ENCODE data around the gene CHERP. TPM values are rescaled to one million over a fixed set of nuclear protein-coding genes. Genes with fewer than 3 reads are reported as not detected.
"Not testable (repeated sequence)": the region's sequence is repeated elsewhere in the genome, so short reads cannot be mapped to it uniquely, and the experiment has no call there.

CHERP gene
- polyA plus RNA-seq, 1 experiment = 4.0 TPM

DNA sequence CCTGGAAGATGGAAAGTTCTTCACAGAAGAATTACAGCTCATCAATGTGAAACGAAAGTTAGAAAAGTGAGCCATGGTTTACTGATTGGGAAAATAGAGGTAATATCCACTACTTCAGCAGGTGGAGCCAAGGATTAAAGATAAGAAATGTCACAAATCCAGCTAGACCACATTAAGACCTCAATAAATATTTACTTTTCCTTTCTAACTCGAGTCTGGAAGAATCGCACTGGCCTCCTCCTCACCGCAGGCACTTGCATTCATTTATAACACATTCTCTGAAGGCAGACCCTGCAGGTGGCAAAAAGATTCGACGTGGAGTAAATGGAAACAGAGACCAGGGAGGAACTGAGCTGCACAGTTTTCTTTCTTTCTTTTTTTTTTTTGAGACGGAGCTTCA is 22.6 kb upstream of the CHERP start:
- TF ChIP-seq, protein P1, sequence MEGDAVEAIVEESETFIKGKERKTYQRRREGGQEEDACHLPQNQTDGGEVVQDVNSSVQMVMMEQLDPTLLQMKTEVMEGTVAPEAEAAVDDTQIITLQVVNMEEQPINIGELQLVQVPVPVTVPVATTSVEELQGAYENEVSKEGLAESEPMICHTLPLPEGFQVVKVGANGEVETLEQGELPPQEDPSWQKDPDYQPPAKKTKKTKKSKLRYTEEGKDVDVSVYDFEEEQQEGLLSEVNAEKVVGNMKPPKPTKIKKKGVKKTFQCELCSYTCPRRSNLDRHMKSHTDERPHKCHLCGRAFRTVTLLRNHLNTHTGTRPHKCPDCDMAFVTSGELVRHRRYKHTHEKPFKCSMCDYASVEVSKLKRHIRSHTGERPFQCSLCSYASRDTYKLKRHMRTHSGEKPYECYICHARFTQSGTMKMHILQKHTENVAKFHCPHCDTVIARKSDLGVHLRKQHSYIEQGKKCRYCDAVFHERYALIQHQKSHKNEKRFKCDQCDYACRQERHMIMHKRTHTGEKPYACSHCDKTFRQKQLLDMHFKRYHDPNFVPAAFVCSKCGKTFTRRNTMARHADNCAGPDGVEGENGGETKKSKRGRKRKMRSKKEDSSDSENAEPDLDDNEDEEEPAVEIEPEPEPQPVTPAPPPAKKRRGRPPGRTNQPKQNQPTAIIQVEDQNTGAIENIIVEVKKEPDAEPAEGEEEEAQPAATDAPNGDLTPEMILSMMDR (IDR thresholded peaks at IDR 0.05; ENCODE audit: insufficient read depth, low read depth, low read length) = no peak
- Histone ChIP-seq H3K36me3 (ENCODE audit: control insufficient read depth, insufficient read depth, low read length) (peaks cover 28% of the 10 kb centered on the region), H3K27me3 (ENCODE audit: control insufficient read depth, insufficient read depth, low read length) (no peaks in the 10 kb centered on the region), H3K4me3 (ENCODE audit: low read depth, low read length) (no peak overlapping the region)
- no peak for DNase-seq (ENCODE audit: low read depth)
- CTCF ChIA-PET = no interaction called here
- POLR2A ChIA-PET = no interaction called here

DNA sequence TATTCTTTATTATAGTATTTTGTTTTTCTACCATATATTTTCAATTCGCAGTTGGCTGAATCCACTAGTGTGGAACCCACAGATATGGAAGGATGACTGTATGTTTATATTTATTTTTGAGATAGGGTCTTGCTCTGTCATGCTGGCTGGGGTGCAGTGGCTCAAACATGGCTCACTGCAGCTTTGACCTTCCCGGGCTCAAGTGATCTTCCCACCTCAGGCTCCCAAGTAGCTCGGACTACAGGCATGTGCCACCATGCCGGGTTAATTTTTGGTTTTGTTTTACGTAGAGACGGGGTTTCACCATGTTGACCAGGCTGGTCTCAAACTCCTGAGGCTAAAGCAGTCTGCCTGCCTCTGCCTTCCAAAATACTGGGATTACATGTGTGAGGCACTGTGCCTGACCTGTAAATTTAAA is 20.4 kb upstream of the CHERP start:
- Histone ChIP-seq H3K27me3 (ENCODE audit: control insufficient read depth, insufficient read depth, low read length) (no peaks in the 10 kb centered on the region), H3K36me3 (ENCODE audit: control insufficient read depth, insufficient read depth, low read length) (peaks cover 23% of the 10 kb centered on the region), H3K4me3 (ENCODE audit: low read depth, low read length) (no peak overlapping the region)
- ChIA-PET POLR2A (no interaction called here), CTCF (no interaction called here)
- TF ChIP-seq, protein P1 (IDR thresholded peaks at IDR 0.05; ENCODE audit: insufficient read depth, low read depth, low read length) = no peak
- DNase-seq (ENCODE audit: low read depth) = no peak

DNA sequence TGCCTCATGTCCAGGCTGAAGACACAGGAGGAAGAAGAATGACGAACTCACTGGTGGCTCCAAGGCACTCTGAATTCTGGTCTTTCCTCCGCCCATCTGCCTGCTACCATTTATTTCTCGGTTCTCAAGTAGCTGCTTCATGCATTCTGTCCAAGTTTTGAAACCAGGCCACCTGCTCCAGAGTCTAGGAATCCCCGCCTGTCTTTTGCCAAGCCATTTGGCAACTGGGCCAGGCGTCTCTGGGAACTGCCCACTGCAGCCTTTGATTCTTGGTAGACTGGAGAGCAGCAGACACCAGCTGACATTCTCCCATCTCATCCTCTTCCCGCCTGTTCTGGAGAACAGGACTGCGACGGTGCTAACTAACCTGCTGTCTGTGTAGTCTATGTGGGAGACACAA is 19.1 kb upstream of the CHERP start:
- H3K27me3 ChIP-seq (ENCODE audit: control insufficient read depth, insufficient read depth, low read length) = no peaks in the 10 kb centered on the region
- ChIA-PET POLR2A (no interaction called here), CTCF (no interaction called here)
- DNase-seq (ENCODE audit: low read depth) = no peak
- H3K36me3 ChIP-seq (ENCODE audit: control insufficient read depth, insufficient read depth, low read length) = peaks cover 23% of the 10 kb centered on the region
- TF ChIP-seq, protein P1 (IDR thresholded peaks at IDR 0.05; ENCODE audit: insufficient read depth, low read depth, low read length) = no peak
- H3K4me3 ChIP-seq (ENCODE audit: low read depth, low read length) = no peak overlapping the region

DNA sequence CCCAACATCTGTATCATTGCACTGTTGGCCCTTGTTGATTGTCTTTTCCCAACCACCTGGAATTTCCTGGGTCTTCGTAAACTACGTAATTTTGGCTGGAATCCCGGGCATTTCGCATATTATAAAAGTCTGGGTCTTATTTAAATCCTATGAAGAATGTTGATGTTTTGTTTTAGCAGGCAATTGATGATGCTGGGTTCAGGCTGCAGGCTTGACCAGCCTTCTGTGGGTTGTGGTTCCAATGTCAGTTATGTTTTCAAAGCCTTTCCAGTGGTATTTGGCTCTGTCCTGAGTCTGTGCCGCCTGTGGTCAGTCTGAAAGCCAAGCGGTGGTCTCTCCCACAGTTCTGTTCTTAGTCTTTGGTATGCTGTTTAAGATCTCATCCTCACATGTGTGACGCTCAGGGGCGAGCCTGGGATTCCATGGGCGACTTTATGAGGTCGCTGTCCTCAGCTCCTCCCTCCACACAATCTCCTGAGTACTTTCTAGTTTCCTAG is 17.6 kb upstream of the CHERP start:
- no peak for DNase-seq (ENCODE audit: low read depth)
- TF ChIP-seq, protein P1 (IDR thresholded peaks at IDR 0.05; ENCODE audit: insufficient read depth, low read depth, low read length) = no peak
- H3K27me3 ChIP-seq (ENCODE audit: control insufficient read depth, insufficient read depth, low read length) = no peaks in the 10 kb centered on the region
- CTCF ChIA-PET = no interaction called here
- no peak overlapping the region for H3K4me3 ChIP-seq (ENCODE audit: low read depth, low read length)
- POLR2A ChIA-PET = no interaction called here
- peaks cover 29% of the 10 kb centered on the region for H3K36me3 ChIP-seq (ENCODE audit: control insufficient read depth, insufficient read depth, low read length)

DNA sequence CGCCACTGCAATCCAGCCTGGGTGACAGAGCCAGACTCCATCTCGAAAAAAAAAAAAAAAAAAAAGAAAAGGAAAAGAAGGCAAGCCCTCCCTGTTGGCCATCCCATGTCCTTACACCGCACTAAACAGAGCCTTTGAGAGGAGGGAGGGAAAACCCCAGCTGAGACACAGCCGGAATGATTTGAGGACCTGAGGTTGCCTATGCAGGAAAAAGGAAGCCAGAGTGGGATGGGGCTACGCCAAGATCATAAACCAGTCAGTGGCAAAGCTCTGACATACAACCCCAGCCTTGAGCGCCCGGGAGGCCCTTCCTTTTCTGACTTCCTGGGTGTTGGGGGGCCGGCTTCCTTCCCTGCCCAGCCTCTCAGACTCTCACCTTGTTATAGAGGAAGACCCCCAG is 12.5 kb upstream of the CHERP start:
- Histone ChIP-seq H3K36me3 (ENCODE audit: control insufficient read depth, insufficient read depth, low read length) (peaks cover 28% of the 10 kb centered on the region), H3K4me3 (ENCODE audit: low read depth, low read length) (no peak overlapping the region), H3K27me3 (ENCODE audit: control insufficient read depth, insufficient read depth, low read length) (no peaks in the 10 kb centered on the region)
- TF ChIP-seq, protein P1 (IDR thresholded peaks at IDR 0.05; ENCODE audit: insufficient read depth, low read depth, low read length) = no peak
- ChIA-PET POLR2A (no interaction called here), CTCF (no interaction called here)
- no peak for DNase-seq (ENCODE audit: low read depth)

DNA sequence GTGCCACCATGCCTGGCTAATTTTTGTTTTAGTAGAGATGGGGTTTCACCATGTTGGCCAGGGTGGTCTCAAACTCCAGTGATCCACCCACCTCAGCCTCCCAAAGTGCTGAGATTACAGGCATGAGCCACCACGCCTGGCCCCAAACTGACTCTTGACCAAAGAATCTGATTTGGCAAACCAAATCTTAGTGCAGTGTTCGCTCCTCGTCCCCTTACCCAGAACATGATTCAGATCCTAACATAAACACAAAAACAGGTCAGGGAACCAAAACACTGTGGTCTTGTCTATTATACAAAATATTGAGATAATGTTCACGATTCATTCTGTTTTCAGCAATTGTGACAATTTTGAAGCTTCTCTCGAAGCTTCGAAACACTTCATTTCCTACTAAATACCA is 9.7 kb upstream of the CHERP start:
- H3K36me3 ChIP-seq (ENCODE audit: control insufficient read depth, insufficient read depth, low read length) = peaks cover 24% of the 10 kb centered on the region
- DNase-seq (ENCODE audit: low read depth); POLR2A ChIA-PET: not testable (repeated sequence)

More for the DNA sequence above, 9.7 kb upstream of the CHERP start:
- CTCF ChIA-PET; H3K27me3 ChIP-seq (ENCODE audit: control insufficient read depth, insufficient read depth, low read length); H3K4me3 ChIP-seq (ENCODE audit: low read depth, low read length): not testable (repeated sequence)
